ENCODE data around the gene SMS.

- TF ChIP-seq EZH2phosphoT487 (conservative IDR thresholded peaks at IDR 0.05; ENCODE audit: low read length) (no peak), CTCF (IDR thresholded peaks at IDR 0.05; ENCODE audit: insufficient read depth, low read length, poor library complexity, severe bottlenecking) (no peak)
Measured at GRCh38 chrX:21972046-21972445, 31.5 kb downstream of the SMS start.
